Ishikawa (cell line): ENCODE results near the gene DNTTIP2.

Source experiments
- CEBPB ChIP-seq: IDR thresholded peaks from 2 replicates; pipeline ENCODE4 v1.6.1; 2012
- CREB1 ChIP-seq: IDR thresholded peaks from 2 replicates; pipeline ENCODE4 v1.6.1; 2012; ENCODE audit warnings: low read depth
- EGR1 ChIP-seq: IDR thresholded peaks from 2 replicates; pipeline ENCODE4 v1.6.1; 2012
- EP300 ChIP-seq: IDR thresholded peaks from 2 replicates; pipeline ENCODE4 v1.6.1; 2012; ENCODE audit warnings: borderline replicate concordance
- FOXM1 ChIP-seq: IDR thresholded peaks from 2 replicates; pipeline ENCODE4 v1.6.1; 2012; ENCODE audit warnings: low read depth, borderline replicate concordance
- MAX ChIP-seq: IDR thresholded peaks from 2 replicates; pipeline ENCODE4 v1.6.1; 2012
- NFIC ChIP-seq: IDR thresholded peaks from 2 replicates; pipeline ENCODE4 v1.6.1; 2012
- RAD21 ChIP-seq: IDR thresholded peaks from 2 replicates; pipeline ENCODE4 v1.6.1; 2012; ENCODE audit warnings: low read depth
- REST ChIP-seq: IDR thresholded peaks from 2 replicates; pipeline ENCODE4 v1.6.1; 2012; ENCODE audit warnings: low read depth, mild to moderate bottlenecking
- TAF1 ChIP-seq: IDR thresholded peaks from 2 replicates; pipeline ENCODE4 v1.6.1; 2012; ENCODE audit warnings: low read depth, mild to moderate bottlenecking
- TCF12 ChIP-seq: IDR thresholded peaks from 2 replicates; pipeline ENCODE4 v1.6.1; 2012; ENCODE audit warnings: low read depth
- TEAD4 ChIP-seq: IDR thresholded peaks from 2 replicates; pipeline ENCODE4 v1.6.1; 2012
- USF1 ChIP-seq: IDR thresholded peaks from 2 replicates; pipeline ENCODE4 v1.6.1; 2012
- YY1 ChIP-seq: IDR thresholded peaks from 2 replicates; pipeline ENCODE4 v1.6.1; 2012; ENCODE audit warnings: low read depth
- ZBTB7A ChIP-seq: IDR thresholded peaks from 2 replicates; pipeline ENCODE4 v1.6.1; 2012; ENCODE audit warnings: low read depth

DNTTIP2 gene

DNA sequence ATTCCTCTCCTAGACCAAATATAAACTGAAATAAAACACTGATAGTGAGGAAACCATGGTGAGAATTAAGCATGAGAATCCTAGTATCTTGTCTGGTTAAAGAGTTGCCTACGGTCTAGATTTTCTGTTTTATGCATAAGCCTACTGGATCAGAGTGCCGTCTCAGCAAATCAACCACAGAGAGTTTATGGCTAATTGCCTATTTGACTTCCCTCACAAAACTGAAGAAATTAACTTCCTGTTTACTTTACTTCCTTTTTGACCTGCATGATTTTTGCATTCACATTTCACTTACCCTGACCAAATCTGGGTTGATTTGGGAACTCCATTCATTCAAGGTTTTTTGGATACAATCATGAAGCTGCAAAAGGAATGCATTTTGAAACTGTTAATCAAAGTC, 25.2 kb upstream of the DNTTIP2 start:
- TF ChIP-seq CEBPB (no peak), FOXM1 (no peak), MAX (no peak), RAD21 (no peak), ZBTB7A (no peak), EP300 (no peak), TEAD4 (no peak), CREB1 (no peak)

GRCh38 chr1:93900723-93901504, 21.9 kb upstream of the DNTTIP2 start:
- no peak for TF ChIP-seq RAD21

DNA sequence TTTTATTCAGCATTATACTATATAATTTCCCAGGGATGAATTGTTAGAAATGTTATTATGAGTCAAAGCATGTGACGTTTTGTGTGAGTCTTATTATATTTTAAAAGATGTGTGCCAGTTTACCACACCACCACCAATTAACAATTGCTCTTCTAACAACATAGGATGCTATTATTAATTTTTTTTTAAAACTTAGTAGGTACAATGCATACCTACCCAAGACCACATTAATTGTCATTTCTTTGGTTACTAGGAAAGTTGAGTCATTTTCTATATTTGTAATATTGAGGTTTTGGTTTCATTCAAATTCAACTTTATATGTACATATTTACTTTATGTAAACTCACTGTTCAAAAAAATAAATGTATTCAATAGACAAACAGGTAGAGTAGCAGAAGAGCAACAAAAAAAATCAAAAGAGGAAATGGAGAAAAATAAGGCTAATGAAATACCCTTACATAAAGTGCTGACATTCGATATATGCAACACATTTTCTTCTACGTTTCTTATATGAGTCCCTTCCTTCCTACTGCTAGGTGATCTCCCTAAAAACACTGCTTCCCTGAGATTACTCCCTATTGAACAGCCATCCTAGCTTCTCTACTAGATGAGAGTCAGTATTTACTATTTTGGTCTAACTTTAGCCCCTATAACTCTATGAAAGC, 20.7 kb upstream of the DNTTIP2 start:
- TF ChIP-seq EP300 (no peak), CREB1 (no peak), RAD21 (no peak), EGR1 (no peak), USF1 (no peak), YY1 (no peak)

DNA sequence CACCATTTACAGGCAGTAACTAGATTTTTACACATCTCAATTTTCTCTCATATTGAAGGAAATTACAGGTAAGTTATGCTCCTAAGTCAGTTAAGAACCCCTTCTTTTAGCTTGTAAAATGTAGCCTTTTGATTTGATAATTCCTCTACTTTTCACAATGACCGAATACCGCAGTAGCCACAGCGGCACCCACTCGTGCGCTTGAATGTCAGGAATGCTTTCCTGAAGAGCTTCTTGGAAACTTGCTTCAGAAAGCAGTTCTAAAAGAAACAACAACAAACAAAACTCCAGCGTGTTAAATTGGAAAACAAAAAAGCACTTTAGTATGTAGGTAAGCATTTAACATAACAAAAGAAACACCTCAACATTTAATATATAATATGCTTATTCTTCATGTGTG, 9.9 kb upstream of the DNTTIP2 start:
- no peak for TF ChIP-seq TCF12
- no peak for TF ChIP-seq CREB1
- no peak for TF ChIP-seq TEAD4
- TF ChIP-seq REST: no peak
- TF ChIP-seq CEBPB: no peak
- TF ChIP-seq RAD21: no peak
- no peak for TF ChIP-seq MAX
- TF ChIP-seq USF1: no peak
- TF ChIP-seq FOXM1: no peak
- no peak for TF ChIP-seq YY1
- TF ChIP-seq NFIC: no peak
- no peak for TF ChIP-seq EP300
- no peak for TF ChIP-seq EGR1
- no peak for TF ChIP-seq TAF1
- no peak for TF ChIP-seq ZBTB7A

GRCh38 chr1:93882269-93882668, 3.3 kb upstream of the DNTTIP2 start:
- TF ChIP-seq RAD21 (no peak), TCF12 (no peak), NFIC (no peak), EP300 (no peak), TAF1 (no peak), ZBTB7A (no peak), TEAD4 (no peak), REST (no peak), USF1 (no peak), YY1 (no peak), MAX (no peak), FOXM1 (no peak), EGR1 (no peak), CREB1 (no peak), CEBPB (no peak)
